HepG2 (cell line): ENCODE results near the gene MAP3K14. TPM values are rescaled to one million over a fixed set of nuclear protein-coding genes. Genes with fewer than 3 reads are reported as not detected.

ENCODE experiments used
- EZH2 ChIP-seq: conservative IDR thresholded peaks from 2 replicates; pipeline ENCODE4 v1.6.1; 2012; ENCODE audit warnings: mild to moderate bottlenecking, low read depth, low read length, moderate library complexity
- MED1 ChIP-seq: sonication (generic); formaldehyde crosslinking; IDR thresholded peaks from 2 replicates; pipeline ENCODE4 v1.4.0; 2020; ENCODE audit warnings: missing genetic modification reagents
- PCBP1 ChIP-seq: fragments of 200-400 bp; formaldehyde crosslinking; IDR thresholded peaks from 2 replicates; pipeline ENCODE4 v1.6.1; 2017; ENCODE audit warnings: mild to moderate bottlenecking, low read depth, low read length, borderline replicate concordance
- RARG ChIP-seq: sonication (generic); formaldehyde crosslinking; IDR thresholded peaks from 2 replicates; pipeline ENCODE4 v1.4.0; 2020; ENCODE audit warnings: low read depth, mild to moderate bottlenecking, missing genetic modification reagents
- STAG1 ChIP-seq: sonication (generic); formaldehyde crosslinking; IDR thresholded peaks from 2 replicates; pipeline ENCODE4 v1.4.0; 2020; ENCODE audit warnings: missing genetic modification reagents
- TOE1 ChIP-seq: sonication (generic); formaldehyde crosslinking; IDR thresholded peaks from 2 replicates; pipeline ENCODE4 v1.4.0; 2020; ENCODE audit warnings: mild to moderate bottlenecking, missing genetic modification reagents
- ZNF607 ChIP-seq: sonication (generic); formaldehyde crosslinking; IDR thresholded peaks from 2 replicates; pipeline ENCODE4 v1.5.1; 2020; ENCODE audit warnings: missing genetic modification reagents, mild to moderate bottlenecking, borderline replicate concordance
- ZNF746 ChIP-seq: sonication (generic); formaldehyde crosslinking; IDR thresholded peaks from 2 replicates; pipeline ENCODE4 v1.8.0; 2022; ENCODE audit warnings: mild to moderate bottlenecking, missing genetic modification reagents
- polyA plus RNA-seq, 8 experiments: library from polyadenylated mRNA; depleted of rRNA in 3 of 8; stranded (reverse) in 7 of 8; unstranded in 1 of 8; fragments of >200 nt; fragmentation: Illumina TruSeq in 4 of 8; extraction: Trizol in 4 of 8; gene quantifications; 2 replicates each; pipeline versions ENCODE4 v1.2.1 to v1.2.3, GENCODE V29; 2011 to 2016; ENCODE audit warnings: low read depth in 4 of 8, missing spikeins in 1 of 8, mixed read lengths in 1 of 8; ENCODE audit not compliant: insufficient read depth in 1 of 8
- total RNA-seq, 5 experiments: library from RNA; depleted of rRNA; stranded (reverse); fragments of >200 nt; fragmentation: Illumina TruSeq; extraction: Trizol; gene quantifications; 2 replicates each; pipeline ENCODE4 v1.2.3, GENCODE V29; 2016; ENCODE audit warnings: low read depth in 1 of 5
- TF ChIP-seq, protein P1 (sequence below): sonication (generic); formaldehyde crosslinking; IDR thresholded peaks from 2 replicates; pipeline ENCODE4 v1.4.0; 2020; ENCODE audit warnings: mild to moderate bottlenecking, missing genetic modification reagents, borderline replicate concordance
- TF ChIP-seq, protein P2 (sequence below): sonication (generic); formaldehyde crosslinking; IDR thresholded peaks from 2 replicates; pipeline ENCODE4 v1.8.1; 2023; ENCODE audit warnings: mild to moderate bottlenecking, inconsistent platforms, moderate library complexity, missing genetic modification reagents, borderline replicate concordance

Gene MAP3K14
- total and polyA plus RNA-seq, 2 of the 13 experiments (the other 11 are each of a cell fraction or from before 2014, with no cell fraction given) = 2.6 TPM

DNA sequence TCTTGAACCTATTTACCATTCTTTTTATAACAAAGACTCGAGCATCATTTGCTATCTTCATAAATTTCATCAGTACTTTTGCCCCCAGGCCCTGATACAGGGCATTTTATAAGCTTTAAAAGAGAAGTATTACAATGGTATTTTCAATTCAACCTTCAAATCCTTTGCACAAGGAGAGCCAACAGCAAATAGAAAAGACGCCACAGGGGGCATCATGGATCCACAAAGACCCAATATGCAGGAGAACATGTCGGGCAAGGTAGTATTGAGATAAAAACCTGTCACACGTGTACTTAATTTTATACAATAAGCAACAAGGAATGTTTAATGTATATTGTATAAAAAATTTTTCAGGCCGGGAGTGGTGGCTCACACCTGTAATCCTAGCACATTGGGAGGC, 10.2 kb downstream of the MAP3K14 start (continued):
- TF ChIP-seq, protein P1, sequence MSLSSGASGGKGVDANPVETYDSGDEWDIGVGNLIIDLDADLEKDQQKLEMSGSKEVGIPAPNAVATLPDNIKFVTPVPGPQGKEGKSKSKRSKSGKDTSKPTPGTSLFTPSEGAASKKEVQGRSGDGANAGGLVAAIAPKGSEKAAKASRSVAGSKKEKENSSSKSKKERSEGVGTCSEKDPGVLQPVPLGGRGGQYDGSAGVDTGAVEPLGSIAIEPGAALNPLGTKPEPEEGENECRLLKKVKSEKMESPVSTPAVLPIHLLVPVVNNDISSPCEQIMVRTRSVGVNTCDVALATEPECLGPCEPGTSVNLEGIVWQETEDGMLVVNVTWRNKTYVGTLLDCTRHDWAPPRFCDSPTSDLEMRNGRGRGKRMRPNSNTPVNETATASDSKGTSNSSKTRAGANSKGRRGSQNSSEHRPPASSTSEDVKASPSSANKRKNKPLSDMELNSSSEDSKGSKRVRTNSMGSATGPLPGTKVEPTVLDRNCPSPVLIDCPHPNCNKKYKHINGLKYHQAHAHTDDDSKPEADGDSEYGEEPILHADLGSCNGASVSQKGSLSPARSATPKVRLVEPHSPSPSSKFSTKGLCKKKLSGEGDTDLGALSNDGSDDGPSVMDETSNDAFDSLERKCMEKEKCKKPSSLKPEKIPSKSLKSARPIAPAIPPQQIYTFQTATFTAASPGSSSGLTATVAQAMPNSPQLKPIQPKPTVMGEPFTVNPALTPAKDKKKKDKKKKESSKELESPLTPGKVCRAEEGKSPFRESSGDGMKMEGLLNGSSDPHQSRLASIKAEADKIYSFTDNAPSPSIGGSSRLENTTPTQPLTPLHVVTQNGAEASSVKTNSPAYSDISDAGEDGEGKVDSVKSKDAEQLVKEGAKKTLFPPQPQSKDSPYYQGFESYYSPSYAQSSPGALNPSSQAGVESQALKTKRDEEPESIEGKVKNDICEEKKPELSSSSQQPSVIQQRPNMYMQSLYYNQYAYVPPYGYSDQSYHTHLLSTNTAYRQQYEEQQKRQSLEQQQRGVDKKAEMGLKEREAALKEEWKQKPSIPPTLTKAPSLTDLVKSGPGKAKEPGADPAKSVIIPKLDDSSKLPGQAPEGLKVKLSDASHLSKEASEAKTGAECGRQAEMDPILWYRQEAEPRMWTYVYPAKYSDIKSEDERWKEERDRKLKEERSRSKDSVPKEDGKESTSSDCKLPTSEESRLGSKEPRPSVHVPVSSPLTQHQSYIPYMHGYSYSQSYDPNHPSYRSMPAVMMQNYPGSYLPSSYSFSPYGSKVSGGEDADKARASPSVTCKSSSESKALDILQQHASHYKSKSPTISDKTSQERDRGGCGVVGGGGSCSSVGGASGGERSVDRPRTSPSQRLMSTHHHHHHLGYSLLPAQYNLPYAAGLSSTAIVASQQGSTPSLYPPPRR (CRISPR knock-in tag) = no peak
- TF ChIP-seq ZNF607 (CRISPR knock-in tag) (no peak), TOE1 (CRISPR knock-in tag) (no peak), RARG (CRISPR knock-in tag) (no peak), ZNF746 (CRISPR knock-in tag) (no peak), EZH2 (no peak), STAG1 (peak; percentile 36), MED1 (no peak), PCBP1 (no peak)
- TF ChIP-seq, protein P2, sequence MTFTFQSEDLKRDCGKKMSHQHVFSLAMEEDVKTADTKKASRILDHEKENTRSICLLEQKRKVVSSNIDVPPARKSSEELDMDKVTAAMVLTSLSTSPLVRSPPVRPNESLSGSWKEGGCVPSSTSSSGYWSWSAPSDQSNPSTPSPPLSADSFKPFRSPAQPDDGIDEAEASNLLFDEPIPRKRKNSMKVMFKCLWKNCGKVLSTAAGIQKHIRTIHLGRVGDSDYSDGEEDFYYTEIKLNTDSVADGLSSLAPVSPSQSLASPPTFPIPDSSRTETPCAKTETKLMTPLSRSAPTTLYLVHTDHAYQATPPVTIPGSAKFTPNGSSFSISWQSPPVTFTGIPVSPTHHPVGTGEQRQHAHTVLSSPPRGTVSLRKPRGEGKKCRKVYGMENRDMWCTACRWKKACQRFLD (CRISPR knock-in tag) = no peak
